Fibroblast of the aortic adventitia (primary cell): ENCODE measurements around the gene MBD3. TPM values are rescaled to one million over a fixed set of nuclear protein-coding genes. Genes with fewer than 3 reads are reported as not detected.

Source experiments
- DNase-seq: peaks from one replicate; pipeline ENCODE4 v3.0.0-alpha.2; 2010; ENCODE audit warnings: low read depth
- H3K4me3 ChIP-seq: 2 replicates; pipeline ENCODE4 v1.5.1; 2011; ENCODE audit warnings: low read depth, mild to moderate bottlenecking, control low read depth, low read length, moderate library complexity
- CTCF ChIP-seq: IDR thresholded peaks from 2 replicates; pipeline ENCODE4 v1.5.1; 2011; ENCODE audit warnings: mild to moderate bottlenecking, low read length, control low read depth, inconsistent platforms; ENCODE audit not compliant: insufficient read depth
- total RNA-seq: library from RNA; depleted of rRNA; stranded (reverse); fragments of >200 nt; gene quantifications from 2 replicates; pipeline ENCODE4 v1.2.3, GENCODE V29; 2012; ENCODE audit warnings: low replicate concordance

The MBD3 gene
- total RNA-seq, 1 donor, result 66.3 TPM

DNA sequence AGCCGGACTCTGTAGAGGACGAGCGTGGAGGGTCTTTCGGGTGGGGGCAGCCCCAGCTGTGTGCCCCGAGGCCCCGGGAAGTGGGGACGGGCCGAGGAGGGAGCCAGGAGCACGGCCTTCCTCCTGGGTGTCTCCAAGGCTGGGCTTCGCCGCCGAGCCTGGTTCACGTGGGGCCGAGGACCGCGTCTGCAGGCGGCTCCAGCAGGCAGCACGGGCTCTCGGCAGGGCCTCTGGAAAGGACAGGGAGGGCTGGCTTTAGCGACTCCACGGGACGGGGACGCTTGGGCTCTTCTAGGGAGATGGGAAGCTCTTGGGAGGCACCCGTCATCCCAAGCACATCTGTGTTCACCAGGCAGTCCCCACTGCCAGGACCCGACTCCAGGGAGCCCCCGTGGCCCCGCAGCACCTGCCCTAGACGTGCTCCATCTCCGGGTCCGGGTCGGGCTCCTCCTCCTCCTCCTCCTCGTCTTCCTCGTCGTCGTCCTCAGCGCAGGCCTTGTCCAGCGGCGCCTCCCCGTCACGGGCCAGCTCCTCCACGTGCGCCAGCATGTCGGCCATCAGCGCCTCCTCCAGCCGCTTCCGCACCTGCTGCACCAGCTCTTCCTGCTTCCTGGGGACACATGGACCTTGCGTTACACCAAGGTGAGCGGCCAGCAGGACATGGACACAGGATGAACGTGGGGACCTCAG, 14.6 kb downstream of the MBD3 start:
- no peak for TF ChIP-seq CTCF
- H3K4me3 ChIP-seq, result no peak overlapping the region
- no peak for DNase-seq

DNA sequence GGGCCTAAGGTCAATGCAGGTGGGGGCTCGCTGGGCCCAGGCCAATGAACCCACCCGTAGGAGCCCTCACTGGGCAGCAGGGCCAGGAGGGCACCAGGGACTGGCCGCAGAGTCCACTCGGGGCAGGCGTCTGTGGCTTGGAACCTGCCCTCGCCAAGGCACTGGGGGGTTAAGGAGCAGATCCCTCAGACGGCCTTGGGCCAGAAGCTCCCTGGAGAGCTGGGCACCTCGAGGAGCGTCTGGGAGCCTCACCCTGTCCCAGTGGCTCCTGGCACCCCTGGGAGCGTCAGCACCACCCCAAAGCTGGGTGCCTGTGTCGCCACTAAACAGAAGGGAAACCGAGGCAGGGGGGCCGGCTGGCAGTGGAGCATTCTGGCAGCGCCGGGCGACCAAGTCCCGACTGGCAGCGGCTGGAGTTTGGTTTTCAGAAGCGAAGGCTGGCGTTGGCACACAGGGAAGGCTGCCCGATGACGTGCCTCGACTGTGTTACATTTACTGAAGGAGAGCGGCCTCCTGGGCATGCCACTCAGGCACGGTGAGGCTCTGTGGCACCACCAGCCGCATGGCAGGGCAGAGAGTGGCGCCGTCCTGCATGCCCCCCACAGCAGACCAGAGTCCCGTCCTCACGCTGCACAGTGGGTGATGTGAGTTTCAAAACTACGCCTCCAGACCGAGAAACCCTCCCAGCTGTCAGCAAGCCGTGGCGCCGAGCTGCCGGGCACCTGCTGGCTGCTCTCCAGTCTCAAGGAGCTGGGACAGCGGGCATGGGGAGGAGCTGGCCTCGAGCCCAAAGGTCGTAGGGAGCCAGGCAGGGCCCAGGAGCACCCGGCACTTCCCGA, 15.4 kb downstream of the MBD3 start:
- H3K4me3 ChIP-seq, result no peak overlapping the region
- DNase-seq, result no peak
- TF ChIP-seq CTCF, result no peak

- H3K4me3 ChIP-seq, result no peak overlapping the region
- no peak for DNase-seq
- no peak for TF ChIP-seq CTCF
Measured at GRCh38 chr19:1576242-1577089, 16.2 kb downstream of the MBD3 start.

- H3K4me3 ChIP-seq, result no peak overlapping the region
- no peak for TF ChIP-seq CTCF
- no peak for DNase-seq
Measured at GRCh38 chr19:1575323-1576241, 17.1 kb downstream of the MBD3 start.

DNA sequence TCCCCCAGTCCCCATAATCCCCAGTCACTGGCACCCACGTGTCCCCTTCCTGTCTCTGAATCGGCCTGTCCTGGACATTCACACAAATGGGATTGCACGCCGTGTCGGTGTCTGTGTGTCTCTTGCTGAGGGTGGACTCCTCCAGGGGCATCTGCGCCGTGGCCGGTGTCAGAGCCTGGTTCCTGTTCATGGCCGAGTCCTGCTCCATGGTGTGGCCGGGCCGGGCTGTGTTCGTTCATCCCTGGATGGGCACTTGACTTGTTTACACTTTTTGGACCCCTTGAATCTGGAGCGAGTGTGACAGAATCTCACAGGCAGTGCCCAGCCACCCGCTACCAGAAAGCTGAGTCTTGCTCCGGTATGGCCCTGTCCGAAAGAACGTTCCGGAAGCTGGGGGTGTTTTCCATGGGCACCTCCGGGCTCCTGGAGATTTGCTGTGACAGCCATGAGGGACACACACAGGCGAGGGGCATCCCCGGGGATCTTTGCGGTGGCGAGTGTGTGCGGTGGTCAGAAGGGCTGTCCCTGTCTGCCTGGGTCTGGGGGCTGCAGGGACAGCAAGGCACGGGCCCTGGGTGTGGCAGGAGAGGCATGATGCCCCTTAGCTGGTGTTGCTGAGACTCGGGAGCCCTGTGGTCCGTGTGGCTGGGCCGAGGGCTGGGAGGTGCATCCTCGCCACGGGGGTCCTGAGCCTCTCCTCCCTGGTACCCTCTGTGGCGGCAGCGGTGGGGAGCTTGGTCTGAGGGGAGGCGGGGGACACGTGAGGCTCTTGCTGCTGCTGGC, 18.1 kb downstream of the MBD3 start:
- no peak overlapping the region for H3K4me3 ChIP-seq
- no peak for DNase-seq
- TF ChIP-seq CTCF, result no peak
